OCI-LY1 (cell line): ENCODE data around the gene DUS2.
A peak's percentile ranks its signal among the peaks of the same experiment; 100 is the strongest.
"Not testable (repeated sequence)": the region's sequence is repeated elsewhere in the genome, so short reads cannot be mapped to it uniquely, and the experiment has no call there.

Experiments used
- H2AFZ ChIP-seq: fragments of 200-600 bp; sonication (generic), shearing (Covaris generic); 2 replicates; pipeline ENCODE4 v1.6.0; 2014; ENCODE audit warnings: antibody characterized with exemption, mild to moderate bottlenecking, low read length
- H3F3A ChIP-seq: fragments of 200-600 bp; sonication (generic), shearing (Covaris generic); 2 replicates; pipeline ENCODE4 v1.6.0; 2014; ENCODE audit warnings: mild to moderate bottlenecking, antibody characterized with exemption, low read length, moderate library complexity; ENCODE audit not compliant: insufficient read depth
- H3K27ac ChIP-seq: fragments of 200-600 bp; sonication (generic); 2 replicates; pipeline ENCODE4 v1.5.1; 2014; ENCODE audit warnings: low read length, mixed run types, mild to moderate bottlenecking, low read depth; ENCODE audit not compliant: poor library complexity, severe bottlenecking
- H3K27me3 ChIP-seq: fragments of 200-600 bp; sonication (generic); 2 replicates; pipeline ENCODE4 v1.6.0; 2014; ENCODE audit warnings: antibody characterized with exemption, mild to moderate bottlenecking, low read length, moderate library complexity; ENCODE audit not compliant: insufficient read depth
- H3K36me3 ChIP-seq: fragments of 200-600 bp; sonication (generic); 2 replicates; pipeline ENCODE4 v1.6.1; 2014; ENCODE audit warnings: mild to moderate bottlenecking, antibody characterized with exemption, low read length, moderate library complexity, mixed read lengths; ENCODE audit not compliant: insufficient read depth
- H3K4me1 ChIP-seq: fragments of 200-600 bp; sonication (generic); 2 replicates; pipeline ENCODE4 v1.5.1; 2014; ENCODE audit warnings: mild to moderate bottlenecking, low read length, moderate library complexity; ENCODE audit not compliant: insufficient read depth, severe bottlenecking
- H3K4me2 ChIP-seq: fragments of 200-600 bp; sonication (generic), shearing (Covaris generic); 2 replicates; pipeline ENCODE4 v1.6.1; 2014; ENCODE audit warnings: low read length
- H3K4me3 ChIP-seq: fragments of 200-600 bp; sonication (generic); 2 replicates; pipeline ENCODE4 v1.5.1; 2014; ENCODE audit warnings: low read length, low read depth, mild to moderate bottlenecking, mixed read lengths; ENCODE audit not compliant: poor library complexity, severe bottlenecking
- H3K79me2 ChIP-seq: fragments of 200-600 bp; shearing (Covaris generic); 2 replicates; pipeline ENCODE4 v1.6.1; 2016; ENCODE audit warnings: mixed run types, low read length, mixed read lengths; ENCODE audit not compliant: insufficient read depth
- H3K9ac ChIP-seq: fragments of 200-600 bp; sonication (generic), shearing (Covaris generic); 2 replicates; pipeline ENCODE4 v1.6.1; 2014; ENCODE audit warnings: mild to moderate bottlenecking, low read length, mixed read lengths
- H3K9me2 ChIP-seq: fragments of 200-600 bp; sonication (generic), shearing (Covaris generic); 2 replicates; pipeline ENCODE4 v1.6.1; 2014; ENCODE audit warnings: low read depth, mild to moderate bottlenecking, low read length, mixed read lengths
- H3K9me3 ChIP-seq: fragments of 200-600 bp; shearing (Covaris generic); 2 replicates; pipeline ENCODE4 v1.6.1; 2014; ENCODE audit warnings: low read length, mixed read lengths
- H4K20me1 ChIP-seq: fragments of 200-600 bp; sonication (generic), shearing (Covaris generic); 2 replicates; pipeline ENCODE4 v1.6.0; 2016; ENCODE audit warnings: mild to moderate bottlenecking, low read length; ENCODE audit not compliant: insufficient read depth
- CTCF ChIP-seq: fragments of 200-600 bp; sonication (generic), shearing (Covaris generic); IDR thresholded peaks from 2 replicates; pipeline ENCODE4 v1.5.1; 2017; ENCODE audit warnings: mild to moderate bottlenecking, antibody characterized with exemption, low read length, moderate library complexity, mixed read lengths
- EZH2 ChIP-seq: fragments of 200-600 bp; sonication (generic), shearing (Covaris generic); IDR thresholded peaks from 2 replicates; pipeline ENCODE4 v1.8.0; 2017; ENCODE audit warnings: borderline replicate concordance, mixed run types, mild to moderate bottlenecking, antibody characterized with exemption, low read length, moderate library complexity, mixed read lengths

The DUS2 gene

GRCh38 chr16:68005211-68005610 is 17.9 kb upstream of the DUS2 start:
- Histone ChIP-seq H3K4me2 (no peak overlapping the region), H2AFZ (no peak overlapping the region), H3K36me3 (no peaks in the 10 kb centered on the region), H3K79me2 (no peaks in the 10 kb centered on the region), H3K9me3 (no peaks in the 10 kb centered on the region), H3K4me3 (no peak overlapping the region), H3F3A (no peaks in the 10 kb centered on the region), H3K4me1 (peaks cover 21% of the 10 kb centered on the region), H3K27ac (peak overlapping the region; percentile 82), H3K9ac (no peak overlapping the region; the same call in 1 of the 2 replicates), H3K27me3 (no peaks in the 10 kb centered on the region), H3K9me2 (no peaks in the 10 kb centered on the region), H4K20me1 (no peaks in the 10 kb centered on the region)
- TF ChIP-seq CTCF (no peak), EZH2 (no peak)

- H3K4me3 ChIP-seq: no peak overlapping the region
- H3F3A ChIP-seq: no peaks in the 10 kb centered on the region
- H3K4me1 ChIP-seq: peaks cover 16% of the 10 kb centered on the region
- H3K36me3 ChIP-seq: no peaks in the 10 kb centered on the region
- no peaks in the 10 kb centered on the region for H4K20me1 ChIP-seq
- peak overlapping the region; percentile 82 for H3K27ac ChIP-seq
- peak overlapping the region; percentile 39; the same call in 1 of the 2 replicates for H3K9ac ChIP-seq
- peak overlapping the region; percentile 31; the same call in 1 of the 2 replicates for H3K4me2 ChIP-seq
- no peaks in the 10 kb centered on the region for H3K27me3 ChIP-seq
- H3K9me2 ChIP-seq: no peaks in the 10 kb centered on the region
- peak overlapping the region; percentile 72 for H2AFZ ChIP-seq
- H3K79me2 ChIP-seq: no peaks in the 10 kb centered on the region
- no peaks in the 10 kb centered on the region for H3K9me3 ChIP-seq
- TF ChIP-seq CTCF (no peak), EZH2 (no peak)
These were observed 17.2 kb upstream of the DUS2 start for GRCh38 chr16:68005786-68006286.

GRCh38 chr16:68009157-68009735 is 13.8 kb upstream of the DUS2 start:
- Histone ChIP-seq H3K4me1 (peaks cover 22% of the 10 kb centered on the region), H3F3A (no peaks in the 10 kb centered on the region), H3K79me2 (no peaks in the 10 kb centered on the region), H3K9ac (no peak overlapping the region), H3K4me3 (no peak overlapping the region), H3K9me3 (no peaks in the 10 kb centered on the region), H2AFZ (no peak overlapping the region), H4K20me1 (no peaks in the 10 kb centered on the region), H3K4me2 (no peak overlapping the region), H3K27me3 (no peaks in the 10 kb centered on the region), H3K27ac (no peak overlapping the region), H3K36me3 (no peaks in the 10 kb centered on the region), H3K9me2 (no peaks in the 10 kb centered on the region)
- TF ChIP-seq EZH2: no peak
- no peak for TF ChIP-seq CTCF

GRCh38 chr16:68009872-68010271 is 13.2 kb upstream of the DUS2 start:
- not testable (repeated sequence) for H2AFZ ChIP-seq, H3K27ac ChIP-seq, H3K9ac ChIP-seq, H3K9me3 ChIP-seq, H3K9me2 ChIP-seq, H3K36me3 ChIP-seq, H3K27me3 ChIP-seq, H3K79me2 ChIP-seq, H3K4me2 ChIP-seq, H4K20me1 ChIP-seq, H3F3A ChIP-seq, H3K4me3 ChIP-seq
- H3K4me1 ChIP-seq: peaks cover 22% of the 10 kb centered on the region
